HepG2 (cell line): Measurements from ENCODE around the gene MRPL54. TPM values are rescaled to one million over a fixed set of nuclear protein-coding genes. Genes with fewer than 3 reads are reported as not detected.
A peak's percentile ranks its signal among the peaks of the same experiment; 100 is the strongest.

Experiments used
- STAT6 ChIP-seq: sonication (generic); formaldehyde crosslinking; IDR thresholded peaks from 2 replicates; pipeline ENCODE4 v1.4.0; 2020; ENCODE audit warnings: missing genetic modification reagents, mild to moderate bottlenecking, borderline replicate concordance
- ZBTB1 ChIP-seq: sonication (generic); formaldehyde crosslinking; IDR thresholded peaks from 2 replicates; pipeline ENCODE4 v1.4.0; 2020; ENCODE audit warnings: missing genetic modification reagents, borderline replicate concordance
- ZNF234 ChIP-seq: sonication (generic); formaldehyde crosslinking; conservative IDR thresholded peaks from 2 replicates; pipeline ENCODE4 v1.5.1; 2020; ENCODE audit warnings: mild to moderate bottlenecking, missing genetic modification reagents
- ZNF576 ChIP-seq: sonication (generic); formaldehyde crosslinking; IDR thresholded peaks from 2 replicates; pipeline ENCODE4 v1.4.0; 2020; ENCODE audit warnings: mild to moderate bottlenecking, missing genetic modification reagents
- ZNF746 ChIP-seq: sonication (generic); formaldehyde crosslinking; IDR thresholded peaks from 2 replicates; pipeline ENCODE4 v1.8.0; 2022; ENCODE audit warnings: mild to moderate bottlenecking, missing genetic modification reagents
- ZNF83 ChIP-seq: sonication (generic); formaldehyde crosslinking; IDR thresholded peaks from 2 replicates; pipeline ENCODE4 v1.4.0; 2020; ENCODE audit warnings: missing genetic modification reagents, mild to moderate bottlenecking, borderline replicate concordance
- polyA plus RNA-seq, 8 experiments: library from polyadenylated mRNA; depleted of rRNA in 3 of 8; stranded (reverse) in 7 of 8; unstranded in 1 of 8; fragments of >200 nt; fragmentation: Illumina TruSeq in 4 of 8; extraction: Trizol in 4 of 8; gene quantifications; 2 replicates each; pipeline versions ENCODE4 v1.2.1 to v1.2.3, GENCODE V29; 2011 to 2016; ENCODE audit warnings: low read depth in 4 of 8, missing spikeins in 1 of 8, mixed read lengths in 1 of 8; ENCODE audit not compliant: insufficient read depth in 1 of 8
- total RNA-seq, 5 experiments: library from RNA; depleted of rRNA; stranded (reverse); fragments of >200 nt; fragmentation: Illumina TruSeq; extraction: Trizol; gene quantifications; 2 replicates each; pipeline ENCODE4 v1.2.3, GENCODE V29; 2016; ENCODE audit warnings: low read depth in 1 of 5
- TF ChIP-seq, protein P1 (sequence below): sonication (generic); formaldehyde crosslinking; IDR thresholded peaks from one replicate; pipeline ENCODE4 v1.5.1; 2020; ENCODE audit warnings: mild to moderate bottlenecking, missing genetic modification reagents; ENCODE audit errors: not compliant biosample characterization
- TF ChIP-seq, protein P2 (sequence below): fragments of 450-650 bp; IDR thresholded peaks from 2 replicates; pipeline ENCODE4 v1.6.1; 2017

The MRPL54 gene
- total and polyA plus RNA-seq, 2 of the 13 experiments (the other 11 are each of a cell fraction or from before 2014, with no cell fraction given), result 36.8 to 66.9 TPM

- 0 out of 2 replicates have a peak, but pooled peaks have one; percentile 26 for TF ChIP-seq STAT6 (CRISPR knock-in tag)
- TF ChIP-seq ZNF746 (CRISPR knock-in tag), result no peak
- TF ChIP-seq ZBTB1, result no peak
- TF ChIP-seq, protein P1, sequence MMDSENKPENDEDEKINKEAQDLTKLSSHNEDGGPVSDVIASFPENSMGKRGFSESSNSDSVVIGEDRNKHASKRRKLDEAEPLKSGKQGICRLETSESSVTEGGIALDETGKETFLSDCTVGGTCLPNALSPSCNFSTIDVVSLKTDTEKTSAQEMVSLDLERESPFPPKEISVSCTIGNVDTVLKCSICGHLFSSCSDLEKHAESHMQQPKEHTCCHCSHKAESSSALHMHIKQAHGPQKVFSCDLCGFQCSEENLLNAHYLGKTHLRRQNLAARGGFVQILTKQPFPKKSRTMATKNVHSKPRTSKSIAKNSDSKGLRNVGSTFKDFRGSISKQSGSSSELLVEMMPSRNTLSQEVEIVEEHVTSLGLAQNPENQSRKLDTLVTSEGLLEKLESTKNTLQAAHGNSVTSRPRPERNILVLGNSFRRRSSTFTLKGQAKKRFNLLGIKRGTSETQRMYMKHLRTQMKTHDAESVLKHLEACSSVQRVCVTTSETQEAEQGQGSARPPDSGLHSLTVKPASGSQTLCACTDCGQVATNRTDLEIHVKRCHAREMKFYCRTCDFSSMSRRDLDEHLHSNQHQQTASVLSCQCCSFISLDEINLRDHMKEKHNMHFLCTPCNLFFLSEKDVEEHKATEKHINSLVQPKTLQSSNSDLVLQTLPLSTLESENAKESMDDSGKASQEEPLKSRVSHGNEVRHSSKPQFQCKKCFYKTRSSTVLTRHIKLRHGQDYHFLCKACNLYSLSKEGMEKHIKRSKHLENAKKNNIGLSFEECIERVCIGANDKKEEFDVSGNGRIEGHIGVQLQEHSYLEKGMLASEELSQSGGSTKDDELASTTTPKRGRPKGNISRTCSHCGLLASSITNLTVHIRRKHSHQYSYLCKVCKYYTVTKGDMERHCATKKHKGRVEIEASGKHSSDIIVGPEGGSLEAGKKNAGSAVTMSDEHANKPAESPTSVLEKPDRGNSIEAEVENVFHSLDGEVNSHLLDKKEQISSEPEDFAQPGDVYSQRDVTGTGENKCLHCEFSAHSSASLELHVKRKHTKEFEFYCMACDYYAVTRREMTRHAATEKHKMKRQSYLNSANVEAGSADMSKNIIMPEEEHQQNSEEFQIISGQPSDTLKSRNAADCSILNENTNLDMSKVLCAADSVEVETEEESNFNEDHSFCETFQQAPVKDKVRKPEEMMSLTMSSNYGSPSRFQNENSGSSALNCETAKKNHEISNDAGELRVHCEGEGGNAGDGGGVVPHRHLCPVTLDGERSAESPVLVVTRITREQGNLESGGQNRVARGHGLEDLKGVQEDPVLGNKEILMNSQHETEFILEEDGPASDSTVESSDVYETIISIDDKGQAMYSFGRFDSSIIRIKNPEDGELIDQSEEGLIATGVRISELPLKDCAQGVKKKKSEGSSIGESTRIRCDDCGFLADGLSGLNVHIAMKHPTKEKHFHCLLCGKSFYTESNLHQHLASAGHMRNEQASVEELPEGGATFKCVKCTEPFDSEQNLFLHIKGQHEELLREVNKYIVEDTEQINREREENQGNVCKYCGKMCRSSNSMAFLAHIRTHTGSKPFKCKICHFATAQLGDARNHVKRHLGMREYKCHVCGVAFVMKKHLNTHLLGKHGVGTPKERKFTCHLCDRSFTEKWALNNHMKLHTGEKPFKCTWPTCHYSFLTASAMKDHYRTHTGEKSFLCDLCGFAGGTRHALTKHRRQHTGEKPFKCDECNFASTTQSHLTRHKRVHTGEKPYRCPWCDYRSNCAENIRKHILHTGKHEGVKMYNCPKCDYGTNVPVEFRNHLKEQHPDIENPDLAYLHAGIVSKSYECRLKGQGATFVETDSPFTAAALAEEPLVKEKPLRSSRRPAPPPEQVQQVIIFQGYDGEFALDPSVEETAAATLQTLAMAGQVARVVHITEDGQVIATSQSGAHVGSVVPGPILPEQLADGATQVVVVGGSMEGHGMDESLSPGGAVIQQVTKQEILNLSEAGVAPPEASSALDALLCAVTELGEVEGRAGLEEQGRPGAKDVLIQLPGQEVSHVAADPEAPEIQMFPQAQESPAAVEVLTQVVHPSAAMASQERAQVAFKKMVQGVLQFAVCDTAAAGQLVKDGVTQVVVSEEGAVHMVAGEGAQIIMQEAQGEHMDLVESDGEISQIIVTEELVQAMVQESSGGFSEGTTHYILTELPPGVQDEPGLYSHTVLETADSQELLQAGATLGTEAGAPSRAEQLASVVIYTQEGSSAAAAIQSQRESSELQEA (CRISPR knock-in tag), result peak; percentile 76
- no peak for TF ChIP-seq ZNF576
- TF ChIP-seq, protein P2, sequence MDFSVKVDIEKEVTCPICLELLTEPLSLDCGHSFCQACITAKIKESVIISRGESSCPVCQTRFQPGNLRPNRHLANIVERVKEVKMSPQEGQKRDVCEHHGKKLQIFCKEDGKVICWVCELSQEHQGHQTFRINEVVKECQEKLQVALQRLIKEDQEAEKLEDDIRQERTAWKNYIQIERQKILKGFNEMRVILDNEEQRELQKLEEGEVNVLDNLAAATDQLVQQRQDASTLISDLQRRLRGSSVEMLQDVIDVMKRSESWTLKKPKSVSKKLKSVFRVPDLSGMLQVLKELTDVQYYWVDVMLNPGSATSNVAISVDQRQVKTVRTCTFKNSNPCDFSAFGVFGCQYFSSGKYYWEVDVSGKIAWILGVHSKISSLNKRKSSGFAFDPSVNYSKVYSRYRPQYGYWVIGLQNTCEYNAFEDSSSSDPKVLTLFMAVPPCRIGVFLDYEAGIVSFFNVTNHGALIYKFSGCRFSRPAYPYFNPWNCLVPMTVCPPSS, result no peak
- TF ChIP-seq ZNF83, result no peak
- TF ChIP-seq ZNF234 (CRISPR knock-in tag), result no peak
These were observed at the start of gene MRPL54 (continued) for GRCh38 chr19:3762501-3763459.
